ENCODE results near the gene KERA. TPM values are rescaled to one million over a fixed set of nuclear protein-coding genes. Genes with fewer than 3 reads are reported as not detected.

KERA gene
- total and polyA plus RNA-seq, 2 of the 4 experiments (the other 2 are of a cell fraction), result not detected

GRCh38 chr12:91104812-91105466 lies 47.1 kb upstream of the KERA start:
- no peak overlapping the region for H2AK9ac ChIP-seq (replicated peaks; ENCODE audit: low read depth, low read length, poor library complexity)
- POLR2A ChIA-PET (ENCODE audit: unreplicated experiment), result no interaction called here
- no peak overlapping the region for H3K4ac ChIP-seq (ENCODE audit: low read depth, low read length)
- peaks cover 9% of the 10 kb centered on the region for H3K36me3 ChIP-seq (ENCODE audit: control insufficient read depth, insufficient read depth, low read length)
- no peak overlapping the region for H2BK20ac ChIP-seq (ENCODE audit: low read depth, low read length)
- H3K4me3 ChIP-seq (ENCODE audit: insufficient read depth, low read depth, low read length), result no peak overlapping the region
- no peaks in the 10 kb centered on the region for H3K9me3 ChIP-seq (ENCODE audit: control insufficient read depth, insufficient read depth, low read length)
- no peak overlapping the region for H2AFZ ChIP-seq (replicated peaks; ENCODE audit: low read length, poor library complexity)
- no peak for TF ChIP-seq CHD1 (IDR thresholded peaks at IDR 0.05; ENCODE audit: low read depth, low read length)
- TF ChIP-seq POLR2A (IDR thresholded peaks at IDR 0.05; ENCODE audit: low read depth, low read length), result no peak
- no peak for TF ChIP-seq CEBPB (IDR thresholded peaks at IDR 0.05; ENCODE audit: low read depth, low read length)
- TF ChIP-seq ELK1 (IDR thresholded peaks at IDR 0.05; ENCODE audit: borderline replicate concordance, low read depth, low read length), result no peak
- TF ChIP-seq MXI1 (IDR thresholded peaks at IDR 0.05; ENCODE audit: borderline replicate concordance, low read depth, low read length), result no peak
- TF ChIP-seq RCOR1 (IDR thresholded peaks at IDR 0.05; ENCODE audit: insufficient replicate concordance, low read length), result no peak
- TF ChIP-seq RFX5 (IDR thresholded peaks at IDR 0.05; ENCODE audit: low read depth, low read length), result no peak
- TF ChIP-seq CTCF (conservative IDR thresholded peaks at IDR 0.05; ENCODE audit: low read depth, low read length), result no peak
- no peak for TF ChIP-seq NFE2L2 (IDR thresholded peaks at IDR 0.05; ENCODE audit: low read depth, low read length)
- TF ChIP-seq MAZ (IDR thresholded peaks at IDR 0.05; ENCODE audit: borderline replicate concordance, low read depth, low read length), result no peak
- no peak for TF ChIP-seq SMC3 (IDR thresholded peaks at IDR 0.05; ENCODE audit: low read depth, low read length)
- TF ChIP-seq BHLHE40 (IDR thresholded peaks at IDR 0.05; ENCODE audit: low read depth, low read length), result no peak
- TF ChIP-seq RAD21 (IDR thresholded peaks at IDR 0.05; ENCODE audit: low read length), result no peak
- TF ChIP-seq FOS (IDR thresholded peaks at IDR 0.05; ENCODE audit: low read depth, low read length), result no peak
- no peak for TF ChIP-seq MAFK (IDR thresholded peaks at IDR 0.05; ENCODE audit: low read depth, low read length)
- no peak for TF ChIP-seq USF2 (IDR thresholded peaks at IDR 0.05; ENCODE audit: low read depth, low read length)
- no peak overlapping the region for H3K56ac ChIP-seq (ENCODE audit: extremely low read depth, insufficient read depth, low read length)
- in situ Hi-C loops (cut with MboI; ENCODE audit: low sequenced_read_pairs), result no loop called here
- DNase-seq (no peak), ATAC-seq (ENCODE audit: low read depth) (no peak)
- H3K4me1 ChIP-seq (ENCODE audit: control insufficient read depth, insufficient read depth, low read length), result peaks cover 3% of the 10 kb centered on the region; the same call in 1 of the 2 replicates
- intact Hi-C loops (cut with micrococcal nuclease), result loop anchor here (5.0 kb wide), 1 partner anchor 108 kb away; no protein-coding TSS in a partner anchor
- H3K14ac ChIP-seq (replicated peaks; ENCODE audit: low read depth, low read length), result no peak overlapping the region
- H4K5ac ChIP-seq (ENCODE audit: low read depth, low read length), result no peak overlapping the region; the same call in 1 of the 2 replicates
- H3K9ac ChIP-seq (ENCODE audit: low read depth, low read length), result no peak overlapping the region
- no CpG with 5 or more reads among the region's 1 CpG for WGBS, 2 experiments (ENCODE audit: extremely low coverage in 2 of 2, insufficient read length in 1 of 2)
- H4K8ac ChIP-seq (ENCODE audit: low read depth in 2 of 2, low read length in 2 of 2), result no peak overlapping the region
- H2BK15ac ChIP-seq (ENCODE audit: low read depth, low read length), result no peak overlapping the region
- H3K27ac ChIP-seq (ENCODE audit: insufficient read depth, low read length), result no peak overlapping the region
- no peak overlapping the region for H4K91ac ChIP-seq (ENCODE audit: insufficient read depth, low read depth, low read length)
- no TSS peak for BruUV-seq (replicated peaks)
- H2BK120ac ChIP-seq (ENCODE audit: low read depth, low read length), result no peak overlapping the region
- H2AK5ac ChIP-seq (ENCODE audit: low read depth, low read length), result no peak overlapping the region
- H4K20me1 ChIP-seq (ENCODE audit: insufficient read depth, low read length), result no peaks in the 10 kb centered on the region
- no peaks in the 10 kb centered on the region; the same call in 1 of the 2 replicates for H3K9me1 ChIP-seq (ENCODE audit: insufficient read depth, low read length)
- CTCF ChIA-PET, result no interaction called here
- H3K18ac ChIP-seq (ENCODE audit: low read depth, low read length), result peak overlapping the region; percentile 12; the same call in 1 of the 2 replicates
- peak overlapping the region; percentile 33; the same call in 1 of the 2 replicates for H3K4me2 ChIP-seq (ENCODE audit: low read depth, low read length)
- peaks cover 0 to 13% of the 10 kb centered on the region in 2 experiments; a peak in 3 of 4 replicates for H3K79me1 ChIP-seq (ENCODE audit: low read depth in 1 of 2, low read length in 2 of 2)
- dilution Hi-C loops (cut with HindIII; ENCODE audit: low sequenced_read_pairs, unreplicated experiment), result no loop called here
- no peaks in the 10 kb centered on the region for H3K27me3 ChIP-seq (ENCODE audit: control insufficient read depth, insufficient read depth, low read length)
- no peak overlapping the region for H2BK5ac ChIP-seq (ENCODE audit: low read depth, low read length, poor library complexity, severe bottlenecking)
- H3K23ac ChIP-seq (ENCODE audit: low read depth, low read length), result no peak overlapping the region

All from IMR-90 (cell line).